Parathyroid adenoma (tissue), 2 donors: Measurements from ENCODE around the gene BTG4.

Experiments
- H2AFZ ChIP-seq: fragments of 300-600 bp; sonication (generic); one replicate; pipeline ENCODE4 v1.7.0; 2017; ENCODE audit warnings: antibody characterized with exemption, mild to moderate bottlenecking
- H3K27ac ChIP-seq: fragments of 300-600 bp; sonication (generic); one replicate; pipeline ENCODE4 v1.7.0; 2017
- H3K27me3 ChIP-seq: fragments of 300-600 bp; sonication (generic); one replicate; pipeline ENCODE4 v1.7.0; 2017; ENCODE audit warnings: low read length; ENCODE audit not compliant: control insufficient read depth, insufficient read depth
- H3K36me3 ChIP-seq: fragments of 300-600 bp; sonication (generic); one replicate; pipeline ENCODE4 v1.7.0; 2017; ENCODE audit warnings: low read length; ENCODE audit not compliant: control insufficient read depth, insufficient read depth
- H3K4me1 ChIP-seq: fragments of 300-600 bp; sonication (generic); one replicate; pipeline ENCODE4 v1.7.0; 2017; ENCODE audit warnings: control low read depth
- H3K4me2 ChIP-seq: fragments of 300-600 bp; sonication (generic); one replicate; pipeline ENCODE4 v1.7.0; 2017; ENCODE audit warnings: low read length
- H3K4me3 ChIP-seq: fragments of 300-600 bp; sonication (generic); one replicate; pipeline ENCODE4 v1.7.0; 2017; ENCODE audit warnings: low read depth, low read length
- H3K79me2 ChIP-seq: fragments of 300-600 bp; sonication (generic); one replicate; pipeline ENCODE4 v1.7.0; 2017; ENCODE audit warnings: control low read depth
- H3K9ac ChIP-seq: fragments of 300-600 bp; sonication (generic); one replicate; pipeline ENCODE4 v1.7.0; 2017; ENCODE audit warnings: mild to moderate bottlenecking
- H3K9me3 ChIP-seq: fragments of 300-600 bp; sonication (generic); one replicate; pipeline ENCODE4 v1.7.0; 2017; ENCODE audit warnings: low read length; ENCODE audit not compliant: control insufficient read depth
- CTCF ChIP-seq: fragments of 300-600 bp; sonication (generic); IDR thresholded peaks from one replicate; pipeline ENCODE4 v1.7.0; 2017; ENCODE audit warnings: antibody characterized with exemption, mild to moderate bottlenecking
- donor health status: primary hyperparathyroidism.

Gene BTG4

DNA sequence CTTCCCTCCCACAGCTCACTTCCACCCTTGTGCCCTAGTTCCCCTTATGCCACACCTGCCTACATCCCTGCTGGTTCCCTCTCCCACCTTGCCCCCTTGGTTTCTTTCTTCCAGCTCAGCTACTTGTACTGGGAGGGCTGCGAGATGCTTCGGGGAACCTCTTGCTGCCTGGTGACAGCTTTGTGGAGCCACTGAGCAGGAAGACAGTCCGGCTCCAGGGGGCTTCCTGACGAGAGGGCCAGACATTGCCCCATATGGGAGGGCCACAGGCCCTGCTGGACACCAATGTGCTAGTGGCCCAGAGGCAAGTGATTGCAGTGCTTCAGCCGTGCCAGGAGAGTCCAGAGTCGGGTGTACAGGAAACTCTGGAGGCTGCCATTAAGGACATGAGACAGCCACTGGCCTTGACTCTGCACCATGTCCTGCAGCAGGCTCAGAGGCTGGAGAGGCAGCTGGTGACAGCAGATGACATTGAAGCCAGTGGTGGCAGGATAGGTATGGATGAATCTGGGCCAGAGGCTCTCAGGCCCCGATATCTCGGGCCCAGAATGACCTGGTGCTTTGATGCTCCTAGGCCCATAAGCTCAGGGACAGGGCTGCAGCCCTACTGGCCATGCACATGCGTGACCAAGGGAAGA lies 54.3 kb downstream of the BTG4 start:
- Histone ChIP-seq H3K27me3 (no peaks in the 10 kb centered on the region), H3K9me3 (no peaks in the 10 kb centered on the region), H3K4me3 (no peak overlapping the region), H3K79me2 (no peaks in the 10 kb centered on the region), H3K27ac (no peak overlapping the region), H2AFZ (no peak overlapping the region), H3K36me3 (no peaks in the 10 kb centered on the region), H3K4me1 (no peaks in the 10 kb centered on the region), H3K9ac (no peak overlapping the region), H3K4me2 (no peak overlapping the region)
- no peak for TF ChIP-seq CTCF

- Histone ChIP-seq H3K9ac (no peak overlapping the region), H3K4me2 (no peak overlapping the region), H3K36me3 (no peaks in the 10 kb centered on the region), H3K4me3 (no peak overlapping the region), H3K27ac (no peak overlapping the region), H2AFZ (no peak overlapping the region), H3K4me1 (no peaks in the 10 kb centered on the region), H3K27me3 (no peaks in the 10 kb centered on the region), H3K9me3 (no peaks in the 10 kb centered on the region), H3K79me2 (no peaks in the 10 kb centered on the region)
- TF ChIP-seq CTCF, result no peak
Measured at GRCh38 chr11:111456859-111457730, 55.1 kb downstream of the BTG4 start.

DNA sequence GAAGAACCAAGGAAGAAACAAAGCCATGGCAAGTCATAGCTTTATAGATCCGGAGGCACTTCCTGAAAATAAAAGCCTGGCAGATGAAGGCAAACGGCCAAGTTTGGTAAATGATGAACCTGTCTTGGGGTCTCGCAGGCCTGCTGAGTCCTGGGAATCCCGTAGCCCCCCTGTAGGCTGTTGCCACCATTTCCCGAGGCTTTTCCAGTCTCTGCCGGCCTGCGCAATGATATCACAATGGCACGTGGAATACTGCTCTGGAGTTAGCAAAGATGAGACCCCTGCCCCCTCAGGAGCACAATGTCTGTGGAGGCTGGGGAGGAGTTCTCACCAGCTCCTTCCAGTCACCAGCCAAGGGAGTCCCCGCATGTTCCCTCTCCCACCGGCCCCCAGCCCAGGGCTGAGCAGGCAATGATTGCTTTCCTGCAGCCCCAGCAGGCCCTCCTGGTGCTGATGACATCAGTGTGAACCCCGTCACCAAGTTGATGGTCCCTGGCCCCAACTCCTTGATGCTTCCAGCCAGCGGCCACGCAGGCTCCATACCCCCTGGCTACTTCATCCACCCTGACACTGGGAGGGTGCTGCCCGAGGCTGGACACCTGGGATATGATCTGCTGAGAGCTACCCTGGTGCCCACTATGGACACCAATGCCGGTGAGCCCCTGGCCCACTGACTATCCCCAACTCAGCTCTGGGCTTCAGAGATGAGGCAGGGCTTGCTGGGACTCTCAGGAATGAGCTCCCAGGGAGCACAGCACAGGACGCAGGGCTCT lies 55.9 kb downstream of the BTG4 start:
- H3K4me1 ChIP-seq, result peaks cover 4% of the 10 kb centered on the region

GRCh38 chr11:111455291-111456085 lies 56.7 kb downstream of the BTG4 start:
- Histone ChIP-seq H3K27ac (no peak overlapping the region), H3K9me3 (no peaks in the 10 kb centered on the region), H3K36me3 (no peaks in the 10 kb centered on the region), H3K4me3 (no peak overlapping the region), H3K4me2 (no peak overlapping the region), H3K27me3 (no peaks in the 10 kb centered on the region), H2AFZ (no peak overlapping the region), H3K79me2 (no peaks in the 10 kb centered on the region), H3K9ac (no peak overlapping the region), H3K4me1 (peaks cover 4% of the 10 kb centered on the region)
- TF ChIP-seq CTCF, result no peak

More for the DNA sequence above, 55.9 kb downstream of the BTG4 start:
- H3K4me2 ChIP-seq, result no peak overlapping the region
- no peak overlapping the region for H3K9ac ChIP-seq
- H3K4me3 ChIP-seq, result no peak overlapping the region
- H3K27me3 ChIP-seq, result no peaks in the 10 kb centered on the region
- H3K36me3 ChIP-seq, result no peaks in the 10 kb centered on the region
- no peak for TF ChIP-seq CTCF
- no peaks in the 10 kb centered on the region for H3K9me3 ChIP-seq
- no peaks in the 10 kb centered on the region for H3K79me2 ChIP-seq
- H3K27ac ChIP-seq, result no peak overlapping the region
- H2AFZ ChIP-seq, result no peak overlapping the region
